K562 (cell line): ENCODE results near the gene ARSK. TPM values are rescaled to one million over a fixed set of nuclear protein-coding genes. Genes with fewer than 3 reads are reported as not detected.
A peak's percentile ranks its signal among the peaks of the same experiment; 100 is the strongest.

Experiments
- ATAC-seq: fragments of 200-7000 bp; cut with Tn5 transposase; 3 replicates; pipeline ENCODE4 v1.9.1; 2020; ENCODE audit warnings: moderate library complexity
- BruUV-seq: library from RNA; stranded (reverse); fragments of 400-500 nt; replicated peaks from 2 replicates; lab custom pipeline; 2021; lab: Mats Ljungman, UMichigan
- CTCF ChIA-PET: fragments of 300-600 bp; formaldehyde crosslinking; extraction: SDS; loops from one replicate; lab custom pipeline; 2021; ENCODE audit warnings: low intra/inter-chr PET ratio; lab: Yijun Ruan, JAX
- POLR2A ChIA-PET: fragments of 300-600, 350-650 bp; sonication (Branson Sonifier 250); formaldehyde crosslinking; extraction: SDS; loops from one replicate; lab custom pipeline; 2021; ENCODE audit warnings: antibody characterized with exemption, inconsistent platforms; lab: Yijun Ruan, JAX
- DNase-seq, 4 experiments: peaks; one replicate each; pipeline versions ENCODE4 v3.0.0 to v3.0.0-alpha.2; 2011 to 2018; ENCODE audit warnings: low spot score in 3 of 4, mixed read lengths in 3 of 4; ENCODE audit errors: extremely low read depth in 1 of 4
- FAIRE-seq: peaks from 2 replicates; lab custom pipeline; 2011; peaks lifted over from hg19 to GRCh38; lab: Jason Lieb, UNC
- H2AFZ ChIP-seq: 2 replicates; pipeline ENCODE4 v1.6.0; 2011; ENCODE audit warnings: low read depth, low read length, control low read depth, inconsistent platforms
- H3K27ac ChIP-seq: fragments of 200-600 bp; 3 replicates; pipeline ENCODE4 v1.8.0; 2011; ENCODE audit warnings: low read depth, mild to moderate bottlenecking, control low read depth, inconsistent platforms, low read length, moderate library complexity, mixed read lengths; ENCODE audit errors: extremely low read depth
- H3K27me3 ChIP-seq, 2 experiments: fragments of 300-600 bp in 1 of 2; 2 replicates in 1 of 2; 3 replicates in 1 of 2; pipeline versions ENCODE4 v1.6.0 to v1.8.0; 2011; ENCODE audit warnings: inconsistent platforms in 2 of 2, low read length in 2 of 2, mild to moderate bottlenecking in 1 of 2, mixed read lengths in 1 of 2, moderate library complexity in 1 of 2; ENCODE audit not compliant: control insufficient read depth in 2 of 2, insufficient read depth in 2 of 2
- H3K36me3 ChIP-seq: fragments of 300-600 bp; 3 replicates; pipeline ENCODE4 v1.8.0; 2011; ENCODE audit warnings: mild to moderate bottlenecking, low read length, inconsistent platforms; ENCODE audit not compliant: control insufficient read depth, insufficient read depth
- H3K4me1 ChIP-seq, 2 experiments: fragments of 200-600 bp in 1 of 2; replicated peaks in 1 of 2; 2 replicates in 1 of 2; 3 replicates in 1 of 2; pipeline versions ENCODE4 v1.5.1 to v1.8.0; 2011; ENCODE audit warnings: inconsistent platforms in 2 of 2, low read length in 2 of 2, mild to moderate bottlenecking in 1 of 2, mixed read lengths in 1 of 2, moderate library complexity in 1 of 2; ENCODE audit not compliant: control insufficient read depth in 2 of 2, insufficient read depth in 2 of 2
- H3K4me2 ChIP-seq: 2 replicates; pipeline ENCODE4 v1.6.1; 2011; ENCODE audit warnings: low read length, control low read depth, inconsistent platforms, mixed read lengths; ENCODE audit not compliant: insufficient read depth
- H3K4me3 ChIP-seq: fragments of 200-600 bp; sonication (generic), shearing (Covaris generic); 2 replicates; pipeline ENCODE4 v1.5.1; 2016; ENCODE audit warnings: control low read depth, inconsistent platforms
- H3K79me2 ChIP-seq: fragments of 200-600 bp; 3 replicates; pipeline ENCODE4 v1.8.0; 2011; ENCODE audit warnings: low read length, inconsistent platforms; ENCODE audit not compliant: control insufficient read depth, insufficient read depth
- H3K9ac ChIP-seq, 2 experiments: 2 replicates each; pipeline versions ENCODE4 v1.6.0 to v1.6.1; 2011; ENCODE audit warnings: low read depth in 2 of 2, low read length in 2 of 2, control low read depth in 1 of 2, inconsistent platforms in 1 of 2, mild to moderate bottlenecking in 1 of 2, mixed read lengths in 1 of 2; ENCODE audit not compliant: insufficient read depth in 1 of 2
- H3K9me1 ChIP-seq: one replicate; pipeline ENCODE4 v1.6.0; 2011; ENCODE audit warnings: inconsistent platforms, mild to moderate bottlenecking, low read length, moderate library complexity; ENCODE audit not compliant: control insufficient read depth, insufficient read depth
- H3K9me3 ChIP-seq: replicated peaks from 2 replicates; pipeline ENCODE4 v1.5.1; 2011; ENCODE audit warnings: low read depth, low read length, inconsistent platforms; ENCODE audit not compliant: control insufficient read depth, insufficient read depth
- H4K20me1 ChIP-seq: replicated peaks from 2 replicates; pipeline ENCODE4 v1.6.1; 2011; ENCODE audit warnings: low read length, inconsistent platforms, mixed read lengths; ENCODE audit not compliant: control insufficient read depth, insufficient read depth
- BACH1 ChIP-seq: fragments of 200-800 bp; sonication (Bioruptor generic); IDR thresholded peaks from 2 replicates; pipeline ENCODE4 v1.6.1; 2016; ENCODE audit warnings: missing genetic modification characterization, missing compliant biosample characterization
- CEBPG ChIP-seq, 3 experiments: fragments of 200-800 bp in 1 of 3; sonication (Bioruptor generic) in 1 of 3; sonication (generic) in 1 of 3; formaldehyde crosslinking in 1 of 3; IDR thresholded peaks in 2 of 3; conservative IDR thresholded peaks in 1 of 3; 2 replicates each; pipeline versions ENCODE4 v1.6.1 to v1.8.0; 2016 to 2022; ENCODE audit warnings: missing compliant biosample characterization in 2 of 3, missing genetic modification characterization in 2 of 3, mild to moderate bottlenecking in 1 of 3, missing genetic modification reagents in 1 of 3
- CHD4 ChIP-seq: fragments of 200-600 bp; sonication (generic); IDR thresholded peaks from 3 replicates; pipeline ENCODE4 v1.6.1; 2012; ENCODE audit warnings: low read depth, mild to moderate bottlenecking, mixed read lengths, low read length, inconsistent platforms; ENCODE audit not compliant: insufficient read depth, insufficient replicate concordance, poor library complexity, severe bottlenecking
- CREM ChIP-seq: IDR thresholded peaks from 2 replicates; pipeline ENCODE4 v1.6.1; 2014; ENCODE audit warnings: antibody characterized with exemption, low read depth
- EHMT2 ChIP-seq: fragments of 450-650 bp; IDR thresholded peaks from 2 replicates; pipeline ENCODE4 v1.6.1; 2018; ENCODE audit warnings: antibody characterized with exemption
- FOSL1 ChIP-seq: fragments of 200-800 bp; sonication (Bioruptor generic); conservative IDR thresholded peaks from 2 replicates; pipeline ENCODE4 v1.6.1; 2016; ENCODE audit warnings: missing genetic modification characterization, missing compliant biosample characterization
- GATAD2B ChIP-seq: fragments of 450-650 bp; IDR thresholded peaks from 2 replicates; pipeline ENCODE4 v1.6.1; 2017; ENCODE audit warnings: mild to moderate bottlenecking, borderline replicate concordance
- HCFC1 ChIP-seq: IDR thresholded peaks from 2 replicates; pipeline ENCODE4 v1.6.1; 2012; ENCODE audit warnings: low read depth, low read length, improper control_type of control experiment
- HMG20A ChIP-seq: fragments of 450-650 bp; formaldehyde crosslinking; conservative IDR thresholded peaks from 2 replicates; pipeline ENCODE4 v1.4.0; 2020; ENCODE audit warnings: mild to moderate bottlenecking, mixed read lengths
- NUFIP1 ChIP-seq: fragments of 450-650 bp; IDR thresholded peaks from 2 replicates; pipeline ENCODE4 v1.6.1; 2018; ENCODE audit not compliant: partially characterized antibody
- SLC30A9 ChIP-seq: fragments of 250-450 bp; sonication (Bioruptor Pico); IDR thresholded peaks from 2 replicates; pipeline ENCODE4 v1.8.0; 2022; ENCODE audit warnings: mild to moderate bottlenecking, moderate library complexity
- ZNF124 ChIP-seq: sonication (generic); formaldehyde crosslinking; IDR thresholded peaks from 2 replicates; pipeline ENCODE4 v1.8.1; 2022; ENCODE audit warnings: missing genetic modification reagents
- ZNF253 ChIP-seq: fragments of 250-450 bp; sonication (Bioruptor Pico); conservative IDR thresholded peaks from 2 replicates; pipeline ENCODE4 v1.6.1; 2021; ENCODE audit warnings: mild to moderate bottlenecking
- ZNF518B ChIP-seq: fragments of 250-450 bp; sonication (Bioruptor Pico); IDR thresholded peaks from 2 replicates; pipeline ENCODE4 v1.5.0; 2021; ENCODE audit warnings: mild to moderate bottlenecking, moderate library complexity
- ZNF75A ChIP-seq: fragments of 450-650 bp; formaldehyde crosslinking; IDR thresholded peaks from 2 replicates; pipeline ENCODE4 v1.4.0; 2020; ENCODE audit warnings: mild to moderate bottlenecking
- ZNF766 ChIP-seq: fragments of 200-800 bp; sonication (Bioruptor generic); conservative IDR thresholded peaks from 2 replicates; pipeline ENCODE4 v1.6.1; 2016; ENCODE audit warnings: missing genetic modification characterization, missing compliant biosample characterization
- WGBS: fragments of 100-300 bp; shearing (Covaris generic); methylation state at CpG from one replicate; pipeline ENCODE4 v1.1.6; 2016; ENCODE audit warnings: low coverage, mixed read lengths; ENCODE audit not compliant: insufficient coverage; ENCODE audit errors: missing lambda C conversion rate; 5-methylcytosine and 5-hydroxymethylcytosine counted together
- in situ Hi-C: fragments of 300-500 bp; cut with MboI; formaldehyde crosslinking; loops from 4 replicates; pipeline ENCODE4 v1.15.0; 2018; ENCODE audit warnings: inconsistent platforms, mixed read lengths
- intact Hi-C: fragments of 100-400 bp; cut with micrococcal nuclease; formaldehyde crosslinking; loops from 2 replicates; pipeline ENCODE4 v1.14.2; 2022
- polyA plus RNA-seq, 8 experiments: library from polyadenylated mRNA; depleted of rRNA in 4 of 8; stranded (reverse) in 5 of 8; unstranded in 3 of 8; fragments of >200 nt; fragmentation: Nextera tagmentation in 2 of 8; fragmentation: Illumina TruSeq in 1 of 8; extraction: Ambion mirVana in 2 of 8; extraction: Trizol in 1 of 8; gene quantifications; 2 replicates each; pipeline versions ENCODE4 v1.2.1 to v1.2.3, GENCODE V29; 2011 to 2014; ENCODE audit warnings: inconsistent platforms in 1 of 8, missing spikeins in 1 of 8
- total RNA-seq, 7 experiments: library from RNA; depleted of rRNA in 6 of 7; stranded (reverse); fragments of >200 nt in 6 of 7; fragmentation: Illumina TruSeq in 2 of 7; extraction: Trizol in 2 of 7; gene quantifications; 2 replicates each; pipeline versions ENCODE4 v1.2.1 to v1.2.3, GENCODE V29; 2011 to 2021; ENCODE audit warnings: low replicate concordance in 1 of 7
- TF ChIP-seq, protein P1 (sequence below): fragments of 250-450 bp; sonication (Bioruptor Pico); IDR thresholded peaks from 2 replicates; pipeline ENCODE4 v1.9.0; 2021; ENCODE audit warnings: mild to moderate bottlenecking
- TF ChIP-seq, protein P2 (sequence below): sonication (generic); formaldehyde crosslinking; IDR thresholded peaks from 2 replicates; pipeline ENCODE4 v1.8.0; 2022; ENCODE audit warnings: mild to moderate bottlenecking, missing genetic modification reagents

ARSK gene
- total and polyA plus RNA-seq, 9 of the 15 experiments (the other 6 are each of a cell fraction or from before 2014, with no cell fraction given), result 2.7 to 9.4 (median 7.1) TPM

GRCh38 chr5:95631991-95632675 lies 77.2 kb downstream of the ARSK start:
- Histone ChIP-seq H3K27me3 (no peaks in the 10 kb centered on the region), H2AFZ (peak overlapping the region; percentile 80), H3K4me1 (peaks cover 0 to 13% of the 10 kb centered on the region in 2 experiments; a peak in 4 of 5 replicates), H3K79me2 (no peaks in the 10 kb centered on the region), H4K20me1 (no peaks in the 10 kb centered on the region), H3K27ac (peak overlapping the region; percentile 34; the same call in 2 of the 3 replicates), H3K4me3 (no peak overlapping the region), H3K4me2 (peak overlapping the region; percentile 25; the same call in 1 of the 2 replicates), H3K36me3 (no peaks in the 10 kb centered on the region), H3K9ac (peak overlapping the region; percentile 8 to 22; a peak in 2 of 4 replicates), H3K9me3 (no peaks in the 10 kb centered on the region), H3K9me1 (no peaks in the 10 kb centered on the region)
- DNase-seq (peak in 3 of 4 experiments; percentile 15 to 62 (median 29)), ATAC-seq (peak; percentile 91), FAIRE-seq (no peak)
- POLR2A ChIA-PET, result interaction anchor here (0.7 to 2.0 kb wide), 6 partner anchors 9 to 149 kb away, joined by 3 to 12 read pairs (median 4); partner anchors contain the start of gene RFESD
- in situ Hi-C loops (loop anchor here (25.0 kb wide), 1 partner anchor 705 kb away; no protein-coding TSS in a partner anchor), intact Hi-C loops (no loop called here)
- 60% methylated on average over 4 of the region's 4 CpGs for WGBS
- CTCF ChIA-PET, result no interaction called here
- no TSS peak for BruUV-seq
- TF ChIP-seq BACH1 (tag) (no peak), CREM (peak; percentile 32; the same call in 1 of the 2 replicates), ZNF766 (CRISPR knock-in tag) (no peak), NUFIP1 (no peak), ZNF75A (CRISPR knock-in tag) (no peak), FOSL1 (tag) (peak; percentile 58), HMG20A (no peak), SLC30A9 (no peak), ZNF124 (no peak), CEBPG (CRISPR knock-in tag; IDR thresholded peaks at IDR 0.05) (no peak), CEBPG (tag; conservative IDR thresholded peaks at IDR 0.05 in 1 of 2, IDR thresholded peaks at IDR 0.05 in 1 of 2) (no peak), HCFC1 (peak; percentile 50; the same call in 1 of the 2 replicates), CHD4 (no peak), ZNF253 (CRISPR knock-in tag) (no peak), EHMT2 (peak; percentile 41; the same call in 1 of the 2 replicates), ZNF518B (CRISPR knock-in tag) (no peak), GATAD2B (no peak)
- TF ChIP-seq, protein P1, sequence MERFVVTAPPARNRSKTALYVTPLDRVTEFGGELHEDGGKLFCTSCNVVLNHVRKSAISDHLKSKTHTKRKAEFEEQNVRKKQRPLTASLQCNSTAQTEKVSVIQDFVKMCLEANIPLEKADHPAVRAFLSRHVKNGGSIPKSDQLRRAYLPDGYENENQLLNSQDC (CRISPR knock-in tag), result no peak
- TF ChIP-seq, protein P2, sequence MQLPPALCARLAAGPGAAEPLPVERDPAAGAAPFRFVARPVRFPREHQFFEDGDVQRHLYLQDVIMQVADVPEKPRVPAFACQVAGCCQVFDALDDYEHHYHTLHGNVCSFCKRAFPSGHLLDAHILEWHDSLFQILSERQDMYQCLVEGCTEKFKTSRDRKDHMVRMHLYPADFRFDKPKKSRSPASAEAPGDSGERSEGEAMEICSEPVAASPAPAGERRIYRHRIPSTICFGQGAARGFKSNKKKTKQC (CRISPR knock-in tag), result no peak
